CD4-positive, alpha-beta T cell treated with Interleukin-17A for 1 hour (primary cell): Measurements from ENCODE around the gene PALLD.
"Not testable (repeated sequence)": the region's sequence is repeated elsewhere in the genome, so short reads cannot be mapped to it uniquely, and the experiment has no call there.

ENCODE experiments used
- DNase-seq: peaks from one replicate; pipeline ENCODE4 v3.0.0-alpha.2; 2020

Gene PALLD

GRCh38 chr4:168777277-168777965, 280.6 kb downstream of the PALLD start:
- no peak for DNase-seq

DNA sequence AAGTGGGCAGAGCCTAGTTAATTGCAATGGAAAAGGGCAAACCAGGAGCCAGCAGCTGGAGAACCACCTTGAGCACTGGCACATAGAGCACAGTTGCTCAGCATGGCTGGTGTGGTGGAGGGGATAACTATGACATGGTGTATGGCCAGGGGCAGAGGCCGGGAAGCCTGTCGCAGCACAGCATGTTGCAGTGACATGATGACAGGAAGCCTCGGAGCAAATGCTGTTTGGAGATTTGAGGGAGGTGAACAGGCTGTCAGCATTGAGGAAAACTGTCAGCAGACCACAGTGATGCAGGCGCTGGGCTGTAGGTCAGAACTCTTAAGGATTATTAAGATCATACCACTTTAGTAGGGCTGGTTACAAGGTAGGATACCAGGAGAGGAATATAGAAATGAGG, 284.5 kb downstream of the PALLD start:
- DNase-seq, result no peak

- DNase-seq, result no peak
Measured at GRCh38 chr4:168781926-168782325, 285.1 kb downstream of the PALLD start.

DNA sequence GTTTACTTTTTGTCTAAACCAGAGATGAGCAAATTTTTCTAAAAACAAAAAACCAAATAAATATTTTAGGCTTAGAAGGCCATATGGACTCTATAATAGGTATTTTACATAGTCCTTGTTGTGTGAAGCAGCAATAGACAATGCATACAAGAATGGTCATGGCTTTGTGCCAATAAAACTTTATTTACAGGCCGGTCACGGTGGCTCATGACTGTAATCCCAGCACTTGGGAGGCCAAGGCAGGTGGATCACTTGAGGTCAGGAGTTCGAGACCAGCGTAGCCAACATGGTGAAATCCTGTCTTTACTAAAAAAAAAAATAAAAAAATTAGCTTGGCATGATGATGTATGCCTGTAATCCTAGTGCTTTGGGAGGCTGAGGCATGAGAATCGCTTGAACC, 285.6 kb downstream of the PALLD start:
- DNase-seq, result no peak

- no peak for DNase-seq
Measured at GRCh38 chr4:168784786-168785461, 288.1 kb downstream of the PALLD start.

DNA sequence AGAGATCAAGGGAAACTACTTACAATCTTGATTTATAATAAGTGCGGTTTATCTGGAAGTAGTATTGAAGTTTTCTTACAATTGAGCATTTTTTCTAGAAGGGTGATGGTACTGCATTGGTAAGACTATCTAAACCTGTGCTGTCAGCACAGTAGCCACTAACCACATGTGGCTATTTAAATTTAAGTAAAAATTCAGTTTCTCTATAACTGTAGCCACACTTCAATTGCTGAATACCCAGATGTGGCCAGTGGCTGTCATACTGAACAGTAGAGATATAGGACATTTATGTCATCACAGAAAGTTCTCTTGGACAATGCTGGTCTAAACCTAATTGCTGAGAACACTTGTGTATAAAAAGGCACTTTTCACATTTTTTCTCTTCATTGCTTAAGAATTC, 290.5 kb downstream of the PALLD start:
- DNase-seq, result no peak

GRCh38 chr4:168787801-168788595, 291.1 kb downstream of the PALLD start:
- no peak for DNase-seq

DNA sequence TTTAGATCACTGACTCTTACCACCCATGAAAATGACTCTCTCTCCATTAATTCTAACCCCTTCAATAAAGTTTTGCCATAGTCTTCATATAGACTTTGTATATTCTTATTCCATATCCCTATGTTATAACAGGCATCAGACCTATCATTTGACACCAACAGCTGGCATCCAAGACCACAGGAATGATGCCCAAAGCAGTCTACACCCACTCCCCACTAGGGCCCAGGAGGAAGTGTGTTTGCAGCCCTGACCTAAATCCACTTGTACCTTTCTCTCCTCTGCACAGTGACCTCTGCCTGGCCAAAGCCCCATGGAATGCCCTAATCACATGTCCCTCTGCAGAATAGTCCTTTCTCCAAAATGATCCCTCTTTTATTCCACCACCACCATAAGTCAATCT, 294.0 kb downstream of the PALLD start:
- no peak for DNase-seq

GRCh38 chr4:168791376-168791775, 294.5 kb downstream of the PALLD start:
- no peak for DNase-seq

DNA sequence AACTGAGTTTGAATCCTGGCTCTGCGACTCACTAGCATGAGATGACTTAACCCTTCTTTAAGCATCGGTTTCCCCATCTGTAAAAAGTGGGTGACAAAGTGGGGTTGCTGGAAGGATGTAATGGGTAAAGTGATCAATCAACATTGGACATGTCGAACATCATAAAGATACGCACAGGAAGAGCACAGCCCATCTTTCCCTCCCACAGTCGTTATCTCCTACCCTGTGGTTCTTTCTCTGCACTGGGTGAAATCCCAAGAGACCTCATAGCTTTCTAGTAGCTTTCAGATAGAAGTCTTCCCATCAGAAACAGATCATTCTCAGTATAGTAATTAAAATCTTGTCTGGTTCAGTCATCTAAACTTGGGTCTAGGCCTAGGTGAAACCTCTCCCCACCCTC, 296.7 kb downstream of the PALLD start:
- no peak for DNase-seq

- DNase-seq, result no peak
Measured at GRCh38 chr4:168794092-168794707, 297.3 kb downstream of the PALLD start.

DNA sequence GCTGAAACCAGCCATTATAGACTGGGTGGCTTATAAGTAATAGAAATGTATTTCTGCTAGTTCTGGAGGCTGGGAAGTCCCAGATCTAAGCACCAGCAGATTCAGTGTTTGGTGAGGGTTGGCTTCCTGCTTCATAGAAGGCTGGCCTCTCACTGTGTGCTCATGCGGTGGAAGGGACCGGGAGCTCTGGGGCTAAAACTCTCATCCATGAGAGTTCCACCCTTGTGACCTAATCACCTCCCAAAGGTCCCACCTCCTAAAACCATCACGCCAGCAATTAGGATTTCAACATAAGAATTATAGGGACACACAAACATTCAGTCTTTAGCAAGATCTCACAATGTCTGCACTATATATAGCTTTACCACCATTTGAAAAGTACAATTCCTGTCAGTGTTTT, 298.0 kb downstream of the PALLD start:
- no peak for DNase-seq

GRCh38 chr4:168795346-168795745, 298.5 kb downstream of the PALLD start:
- no peak for DNase-seq

GRCh38 chr4:168796362-168797106, 299.7 kb downstream of the PALLD start:
- DNase-seq, result no peak

GRCh38 chr4:168797194-168797593, 300.3 kb downstream of the PALLD start:
- no peak for DNase-seq

- DNase-seq, result no peak
Measured at GRCh38 chr4:168797738-168798375, 301.0 kb downstream of the PALLD start.

DNA sequence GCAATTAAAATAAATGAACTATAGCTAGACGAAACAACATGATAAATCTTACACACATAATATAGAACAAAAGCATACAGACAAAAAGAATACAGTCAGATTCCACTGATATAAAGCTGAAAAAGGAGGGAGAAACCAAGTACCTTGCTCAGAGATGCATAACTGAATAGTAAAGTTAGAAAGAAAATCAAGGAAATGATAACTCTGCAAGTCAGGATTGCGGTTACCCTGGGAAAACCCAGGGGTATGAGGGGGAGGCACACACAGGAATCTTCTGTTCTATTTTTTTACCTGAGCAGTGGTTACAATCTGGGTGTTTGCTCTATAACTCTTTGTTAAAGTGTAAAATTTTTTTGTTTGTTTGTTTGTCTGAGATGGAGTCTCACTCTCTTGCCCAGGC, 304.1 kb downstream of the PALLD start:
- no peak for DNase-seq

GRCh38 chr4:168802222-168802621, 305.4 kb downstream of the PALLD start:
- no peak for DNase-seq

DNA sequence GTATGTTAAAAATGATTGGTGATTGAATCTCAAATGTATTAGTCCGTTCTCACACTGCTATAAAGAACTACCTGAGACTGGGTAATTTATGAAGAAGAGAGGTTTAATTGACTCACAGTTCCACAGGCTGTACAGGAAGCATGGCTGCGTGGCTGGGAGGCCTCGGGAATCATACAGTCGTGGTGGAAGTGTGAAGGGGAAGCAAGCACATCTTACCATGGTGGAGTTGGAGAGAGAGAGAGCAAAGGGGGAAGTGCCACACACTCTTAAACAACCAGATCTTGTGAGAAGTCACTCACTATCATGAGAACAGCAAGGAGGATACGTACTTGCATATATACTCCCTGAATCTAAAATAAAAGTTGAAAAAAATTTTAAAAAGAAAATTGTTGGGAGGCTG, 306.2 kb downstream of the PALLD start:
- not testable (repeated sequence) for DNase-seq

DNA sequence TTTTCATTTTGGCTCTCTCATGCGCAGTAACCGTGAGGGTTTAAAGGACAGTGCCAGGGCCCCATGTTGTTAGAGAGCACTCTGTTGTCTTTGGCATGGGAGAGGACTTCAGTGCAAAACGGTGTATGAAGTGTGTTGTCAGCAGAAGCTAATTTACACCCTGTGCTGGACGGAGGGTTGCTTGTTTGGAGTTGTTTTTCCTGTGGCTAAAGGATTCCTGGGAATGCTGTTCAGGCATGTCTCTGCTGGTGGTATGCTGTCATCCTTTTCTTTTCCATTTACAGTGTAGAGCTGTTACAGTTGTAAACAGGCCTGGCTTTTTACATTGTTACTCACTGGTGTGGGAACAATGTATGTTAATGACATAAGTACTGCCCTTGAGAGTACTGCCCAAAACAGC, 306.9 kb downstream of the PALLD start:
- DNase-seq, result no peak

- DNase-seq, result no peak
Measured at GRCh38 chr4:168804146-168804545, 307.3 kb downstream of the PALLD start.

DNA sequence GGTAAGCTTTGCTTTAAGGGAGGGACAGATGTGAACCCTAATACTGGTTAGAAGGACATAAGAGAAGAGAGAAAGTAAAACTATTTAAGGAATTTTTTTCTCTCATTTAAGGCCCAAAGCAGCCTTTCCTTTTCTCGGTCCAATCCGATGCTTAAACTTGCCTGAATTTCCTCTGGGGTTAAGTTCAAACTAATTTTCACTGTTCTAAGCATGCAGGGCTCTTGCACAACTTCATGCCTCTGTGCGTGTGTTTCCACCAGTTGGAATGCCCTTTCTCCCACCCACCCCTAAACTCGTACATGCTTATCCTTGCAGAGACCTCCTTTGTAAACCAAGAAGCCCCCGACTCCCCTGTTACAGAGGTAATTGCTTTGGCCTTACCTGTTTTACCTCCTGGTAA, 308.5 kb downstream of the PALLD start:
- DNase-seq, result no peak
